Measurements from ENCODE around the gene HOXB8. TPM values are rescaled to one million over a fixed set of nuclear protein-coding genes. Genes with fewer than 3 reads are reported as not detected.

Gene HOXB8
- total and polyA plus RNA-seq, 2 of the 13 experiments (the other 11 are each of a cell fraction or from before 2014, with no cell fraction given), result not detected

GRCh38 chr17:48642059-48642842 lies 27.2 kb upstream of the HOXB8 start:
- POLR2A ChIA-PET, result no interaction called here
- TF ChIP-seq MTA1 (CRISPR knock-in tag; IDR thresholded peaks at IDR 0.05; ENCODE audit: borderline replicate concordance) (peak; percentile 18; the same call in 1 of the 2 replicates), MEIS1 (CRISPR knock-in tag; IDR thresholded peaks at IDR 0.05; ENCODE audit: borderline replicate concordance) (no peak), ZFP91 (CRISPR knock-in tag; IDR thresholded peaks at IDR 0.05; ENCODE audit: borderline replicate concordance) (0 out of 2 replicates have a peak, but pooled peaks have one; percentile 26), XRCC5 (optimal IDR thresholded peaks at IDR 0.05; ENCODE audit: low read length) (peak; percentile 28), ZNF17 (CRISPR knock-in tag; IDR thresholded peaks at IDR 0.05) (no peak), ASH2L (IDR thresholded peaks at IDR 0.05; ENCODE audit: insufficient read length, low read depth, low read length) (no peak), ZNF777 (CRISPR knock-in tag; IDR thresholded peaks at IDR 0.05) (peak; percentile 78; the same call in 1 of the 2 replicates), EZH2 (conservative IDR thresholded peaks at IDR 0.05; ENCODE audit: low read depth, low read length) (peak; percentile 72)
- FAIRE-seq (no peak), DNase-seq (ENCODE audit: low spot score) (no peak), ATAC-seq (peak; percentile 49)
- Histone ChIP-seq H3K36me3 (replicated peaks in 1 of 2; ENCODE audit: control insufficient read depth in 1 of 2, insufficient read depth in 2 of 2, low read length in 2 of 2) (no peaks in the 10 kb centered on the region), H4K20me1 (ENCODE audit: insufficient read depth, low read length) (no peaks in the 10 kb centered on the region), H3K79me2 (ENCODE audit: insufficient read depth, low read length) (no peaks in the 10 kb centered on the region), H3K27me3 (ENCODE audit: control insufficient read depth in 1 of 2, insufficient read depth in 2 of 2, low read length in 2 of 2) (peaks cover 28 to 99% of the 10 kb centered on the region in 2 experiments), H3K4me1 (ENCODE audit: insufficient read depth, low read length) (no peaks in the 10 kb centered on the region), H3K27ac (ENCODE audit: extremely low read length, insufficient read depth, low read length) (no peak overlapping the region), H3K4me2 (ENCODE audit: low read depth, low read length) (no peak overlapping the region), H3K9me3 (ENCODE audit: low read length) (no peaks in the 10 kb centered on the region), H2AFZ (ENCODE audit: low read length) (no peak overlapping the region), H3K4me3 (replicated peaks in 1 of 3; ENCODE audit: insufficient read depth in 1 of 3, low read depth in 2 of 3, low read length in 3 of 3) (no peak overlapping the region), H3K9ac (ENCODE audit: insufficient read depth, low read depth, low read length) (no peak overlapping the region)
- CTCF ChIA-PET (ENCODE audit: low intra/inter-chr PET ratio, low total read pairs), result no interaction called here
- intact Hi-C loops (cut with micrococcal nuclease; ENCODE audit: unreplicated experiment), result no loop called here
- WGBS (ENCODE audit: low lambda C conversion rate), result 60% methylated on average over 32 of the region's 58 CpGs
- no TSS peak for BruUV-seq (replicated peaks)
- in situ Hi-C loops (cut with HindIII; ENCODE audit: extremely low pct_ligation_motif_present, low pct_unique_long_range_greater_than_20kb), result no loop called here

Data from HepG2 (cell line).